WTC11 (cell line): ENCODE measurements around the gene LSM7. TPM values are rescaled to one million over a fixed set of nuclear protein-coding genes. Genes with fewer than 3 reads are reported as not detected.

Experiments
- ATAC-seq: fragments of 200-7000 bp; cut with Tn5 transposase; 2 replicates; pipeline ENCODE4 v1.10.0; 2021; ENCODE audit warnings: mild to moderate bottlenecking, moderate library complexity
- CTCF ChIA-PET: fragments of 300-600 bp; sonication (Branson Sonifier 250); formaldehyde crosslinking; loops from one replicate; lab custom pipeline; 2021; ENCODE audit warnings: antibody characterized with exemption; lab: Charles Lee
- POLR2A ChIA-PET: fragments of 350-600 bp; sonication (Branson Sonifier 250); formaldehyde crosslinking; loops from one replicate; lab custom pipeline; 2021; ENCODE audit warnings: antibody characterized with exemption; lab: Charles Lee
- DNase-seq: peaks from one replicate; pipeline ENCODE4 v3.0.0; 2021; ENCODE audit warnings: low spot score
- H3K27ac Mint-ChIP-seq: 2 replicates; pipeline ENCODE4 v1.8.0; 2021; ENCODE audit warnings: mixed read lengths
- H3K27me3 Mint-ChIP-seq: 2 replicates; pipeline ENCODE4 v1.8.0; 2021; ENCODE audit warnings: low read depth, mild to moderate bottlenecking, moderate library complexity, mixed read lengths
- H3K36me3 Mint-ChIP-seq: 2 replicates; pipeline ENCODE4 v1.8.0; 2021; ENCODE audit warnings: mixed read lengths
- H3K4me1 Mint-ChIP-seq: 2 replicates; pipeline ENCODE4 v1.8.0; 2022; ENCODE audit warnings: mixed read lengths
- H3K4me3 Mint-ChIP-seq: 2 replicates; pipeline ENCODE4 v1.8.0; 2021; ENCODE audit warnings: mild to moderate bottlenecking, moderate library complexity, mixed read lengths
- H3K9me3 Mint-ChIP-seq: 2 replicates; pipeline ENCODE4 v1.8.0; 2021; ENCODE audit warnings: mixed read lengths
- AFF4 ChIP-seq: sonication (generic); formaldehyde crosslinking; IDR thresholded peaks from 2 replicates; pipeline ENCODE4 v1.8.1; 2023; ENCODE audit warnings: mild to moderate bottlenecking, missing genetic modification reagents, borderline replicate concordance
- CBFB ChIP-seq: sonication (generic); formaldehyde crosslinking; IDR thresholded peaks from 2 replicates; pipeline ENCODE4 v1.8.1; 2022; ENCODE audit warnings: mild to moderate bottlenecking, low read depth, missing genetic modification reagents
- CREM ChIP-seq: sonication (generic); formaldehyde crosslinking; IDR thresholded peaks from 2 replicates; pipeline ENCODE4 v1.8.1; 2022; ENCODE audit warnings: mild to moderate bottlenecking, missing genetic modification reagents, moderate library complexity
- E2F5 ChIP-seq: sonication (generic); formaldehyde crosslinking; IDR thresholded peaks from 2 replicates; pipeline ENCODE4 v1.8.1; 2022; ENCODE audit warnings: mild to moderate bottlenecking, moderate library complexity, missing genetic modification reagents
- ELF4 ChIP-seq: sonication (generic); formaldehyde crosslinking; IDR thresholded peaks from 2 replicates; pipeline ENCODE4 v1.8.1; 2022; ENCODE audit warnings: low read depth, mild to moderate bottlenecking, moderate library complexity, missing genetic modification reagents
- EMX1 ChIP-seq: fragments of 250-450 bp; sonication (Bioruptor Pico); IDR thresholded peaks from 2 replicates; pipeline ENCODE4 v1.8.0; 2021; ENCODE audit warnings: mild to moderate bottlenecking
- ERG ChIP-seq: fragments of 250-450 bp; sonication (Bioruptor Pico); IDR thresholded peaks from 2 replicates; pipeline ENCODE4 v1.8.0; 2021; ENCODE audit warnings: mild to moderate bottlenecking
- ETV6 ChIP-seq: sonication (generic); formaldehyde crosslinking; IDR thresholded peaks from 2 replicates; pipeline ENCODE4 v1.8.1; 2022; ENCODE audit warnings: mild to moderate bottlenecking, missing genetic modification reagents
- FOXJ3 ChIP-seq: sonication (generic); formaldehyde crosslinking; IDR thresholded peaks from 2 replicates; pipeline ENCODE4 v1.9.0; 2021; ENCODE audit warnings: missing genetic modification reagents, mild to moderate bottlenecking, borderline replicate concordance
- GABPB1 ChIP-seq: sonication (generic); formaldehyde crosslinking; IDR thresholded peaks from 2 replicates; pipeline ENCODE4 v1.8.1; 2023; ENCODE audit warnings: mild to moderate bottlenecking, missing genetic modification reagents
- JAZF1 ChIP-seq: fragments of 250-450 bp; sonication (Bioruptor Pico); IDR thresholded peaks from 2 replicates; pipeline ENCODE4 v1.9.0; 2021; ENCODE audit warnings: moderate library complexity, mild to moderate bottlenecking, inconsistent platforms
- JUN ChIP-seq: sonication (generic); formaldehyde crosslinking; IDR thresholded peaks from 2 replicates; pipeline ENCODE4 v1.8.0; 2023; ENCODE audit warnings: mild to moderate bottlenecking, missing genetic modification reagents
- NFYB ChIP-seq: sonication (generic); formaldehyde crosslinking; conservative IDR thresholded peaks from 2 replicates; pipeline ENCODE4 v1.8.0; 2022; ENCODE audit warnings: low read depth, missing genetic modification reagents
- RORB ChIP-seq: fragments of 250-450 bp; sonication (Bioruptor Pico); IDR thresholded peaks from 2 replicates; pipeline ENCODE4 v1.9.0; 2021; ENCODE audit warnings: mild to moderate bottlenecking
- ZNF263 ChIP-seq: sonication (generic); formaldehyde crosslinking; IDR thresholded peaks from 2 replicates; pipeline ENCODE4 v1.8.1; 2022; ENCODE audit warnings: low read depth, mild to moderate bottlenecking, moderate library complexity, missing genetic modification reagents
- ZNF396 ChIP-seq: fragments of 250-450 bp; sonication (Bioruptor Pico); IDR thresholded peaks from 2 replicates; pipeline ENCODE4 v1.8.0; 2021; ENCODE audit warnings: mild to moderate bottlenecking, moderate library complexity, borderline replicate concordance
- total RNA-seq: library from RNA; stranded (reverse); gene quantifications from 3 replicates; pipeline ENCODE4 v1.2.3, GENCODE V29; 2021
- TF ChIP-seq, protein P1 (sequence below): sonication (generic); formaldehyde crosslinking; conservative IDR thresholded peaks from 2 replicates; pipeline ENCODE4 v1.8.1; 2022; ENCODE audit warnings: mild to moderate bottlenecking, missing genetic modification reagents
- TF ChIP-seq, protein P2 (sequence below): sonication (generic); formaldehyde crosslinking; IDR thresholded peaks from 2 replicates; pipeline ENCODE4 v1.8.1; 2023; ENCODE audit warnings: mild to moderate bottlenecking, missing genetic modification reagents
- TF ChIP-seq, protein P3 (sequence below): fragments of 250-450 bp; sonication (Bioruptor Pico); IDR thresholded peaks from 2 replicates; pipeline ENCODE4 v1.9.0; 2021; ENCODE audit warnings: mild to moderate bottlenecking, borderline replicate concordance

The LSM7 gene
- total RNA-seq, 1 experiment from 2014 or later = 245 TPM

GRCh38 chr19:2278459-2279158 is 49.8 kb downstream of the LSM7 start:
- DNase-seq = peak; percentile 12
- CTCF ChIA-PET = interaction anchor here (1.2 to 4.4 kb wide), 2 partner anchors 25 to 37 kb away, joined by 5 to 23 read pairs; no protein-coding TSS in a partner anchor
- no peaks in the 10 kb centered on the region for H3K9me3 Mint-ChIP-seq
- H3K36me3 Mint-ChIP-seq = no peaks in the 10 kb centered on the region
- no peak for ATAC-seq
- H3K4me3 Mint-ChIP-seq = no peak overlapping the region
- POLR2A ChIA-PET = interaction anchor here (0.6 kb wide), 1 partner anchor 24 kb away, joined by 4 read pairs; no protein-coding TSS in a partner anchor
- peaks cover 8% of the 10 kb centered on the region for H3K27me3 Mint-ChIP-seq
- peaks cover 12% of the 10 kb centered on the region for H3K4me1 Mint-ChIP-seq
- no peak for TF ChIP-seq JAZF1 (CRISPR knock-in tag)
- no peak for TF ChIP-seq GABPB1
- TF ChIP-seq FOXJ3 = no peak
- TF ChIP-seq, protein P1, sequence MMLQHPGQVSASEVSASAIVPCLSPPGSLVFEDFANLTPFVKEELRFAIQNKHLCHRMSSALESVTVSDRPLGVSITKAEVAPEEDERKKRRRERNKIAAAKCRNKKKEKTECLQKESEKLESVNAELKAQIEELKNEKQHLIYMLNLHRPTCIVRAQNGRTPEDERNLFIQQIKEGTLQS (CRISPR knock-in tag) = no peak
- TF ChIP-seq, protein P2, sequence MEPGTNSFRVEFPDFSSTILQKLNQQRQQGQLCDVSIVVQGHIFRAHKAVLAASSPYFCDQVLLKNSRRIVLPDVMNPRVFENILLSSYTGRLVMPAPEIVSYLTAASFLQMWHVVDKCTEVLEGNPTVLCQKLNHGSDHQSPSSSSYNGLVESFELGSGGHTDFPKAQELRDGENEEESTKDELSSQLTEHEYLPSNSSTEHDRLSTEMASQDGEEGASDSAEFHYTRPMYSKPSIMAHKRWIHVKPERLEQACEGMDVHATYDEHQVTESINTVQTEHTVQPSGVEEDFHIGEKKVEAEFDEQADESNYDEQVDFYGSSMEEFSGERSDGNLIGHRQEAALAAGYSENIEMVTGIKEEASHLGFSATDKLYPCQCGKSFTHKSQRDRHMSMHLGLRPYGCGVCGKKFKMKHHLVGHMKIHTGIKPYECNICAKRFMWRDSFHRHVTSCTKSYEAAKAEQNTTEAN (CRISPR knock-in tag) = no peak
- TF ChIP-seq AFF4 (CRISPR knock-in tag) = no peak
- TF ChIP-seq EMX1 = no peak
- TF ChIP-seq, protein P3, sequence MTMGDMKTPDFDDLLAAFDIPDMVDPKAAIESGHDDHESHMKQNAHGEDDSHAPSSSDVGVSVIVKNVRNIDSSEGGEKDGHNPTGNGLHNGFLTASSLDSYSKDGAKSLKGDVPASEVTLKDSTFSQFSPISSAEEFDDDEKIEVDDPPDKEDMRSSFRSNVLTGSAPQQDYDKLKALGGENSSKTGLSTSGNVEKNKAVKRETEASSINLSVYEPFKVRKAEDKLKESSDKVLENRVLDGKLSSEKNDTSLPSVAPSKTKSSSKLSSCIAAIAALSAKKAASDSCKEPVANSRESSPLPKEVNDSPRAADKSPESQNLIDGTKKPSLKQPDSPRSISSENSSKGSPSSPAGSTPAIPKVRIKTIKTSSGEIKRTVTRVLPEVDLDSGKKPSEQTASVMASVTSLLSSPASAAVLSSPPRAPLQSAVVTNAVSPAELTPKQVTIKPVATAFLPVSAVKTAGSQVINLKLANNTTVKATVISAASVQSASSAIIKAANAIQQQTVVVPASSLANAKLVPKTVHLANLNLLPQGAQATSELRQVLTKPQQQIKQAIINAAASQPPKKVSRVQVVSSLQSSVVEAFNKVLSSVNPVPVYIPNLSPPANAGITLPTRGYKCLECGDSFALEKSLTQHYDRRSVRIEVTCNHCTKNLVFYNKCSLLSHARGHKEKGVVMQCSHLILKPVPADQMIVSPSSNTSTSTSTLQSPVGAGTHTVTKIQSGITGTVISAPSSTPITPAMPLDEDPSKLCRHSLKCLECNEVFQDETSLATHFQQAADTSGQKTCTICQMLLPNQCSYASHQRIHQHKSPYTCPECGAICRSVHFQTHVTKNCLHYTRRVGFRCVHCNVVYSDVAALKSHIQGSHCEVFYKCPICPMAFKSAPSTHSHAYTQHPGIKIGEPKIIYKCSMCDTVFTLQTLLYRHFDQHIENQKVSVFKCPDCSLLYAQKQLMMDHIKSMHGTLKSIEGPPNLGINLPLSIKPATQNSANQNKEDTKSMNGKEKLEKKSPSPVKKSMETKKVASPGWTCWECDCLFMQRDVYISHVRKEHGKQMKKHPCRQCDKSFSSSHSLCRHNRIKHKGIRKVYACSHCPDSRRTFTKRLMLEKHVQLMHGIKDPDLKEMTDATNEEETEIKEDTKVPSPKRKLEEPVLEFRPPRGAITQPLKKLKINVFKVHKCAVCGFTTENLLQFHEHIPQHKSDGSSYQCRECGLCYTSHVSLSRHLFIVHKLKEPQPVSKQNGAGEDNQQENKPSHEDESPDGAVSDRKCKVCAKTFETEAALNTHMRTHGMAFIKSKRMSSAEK = no peak
- TF ChIP-seq ZNF263 (CRISPR knock-in tag) = no peak
- TF ChIP-seq JUN (CRISPR knock-in tag) = no peak
- TF ChIP-seq ETV6 = no peak
- no peak for TF ChIP-seq CBFB (CRISPR knock-in tag)
- no peak for TF ChIP-seq ZNF396 (CRISPR knock-in tag)
- TF ChIP-seq E2F5 (CRISPR knock-in tag) = no peak
- TF ChIP-seq RORB (CRISPR knock-in tag) = no peak
- TF ChIP-seq ERG (CRISPR knock-in tag) = no peak
- TF ChIP-seq ELF4 (CRISPR knock-in tag) = no peak
- no peak for TF ChIP-seq NFYB (CRISPR knock-in tag)
- no peak for TF ChIP-seq CREM (CRISPR knock-in tag)
- TF ChIP-seq, all 79 proteins: peak for 0
- H3K27ac Mint-ChIP-seq = no peak overlapping the region
